ENCODE data around the gene ZNF394. TPM values are rescaled to one million over a fixed set of nuclear protein-coding genes. Genes with fewer than 3 reads are reported as not detected.

Gene ZNF394
- total and polyA plus RNA-seq, 4 donors: 5.5 to 18.3 (median 12.1) TPM

DNA sequence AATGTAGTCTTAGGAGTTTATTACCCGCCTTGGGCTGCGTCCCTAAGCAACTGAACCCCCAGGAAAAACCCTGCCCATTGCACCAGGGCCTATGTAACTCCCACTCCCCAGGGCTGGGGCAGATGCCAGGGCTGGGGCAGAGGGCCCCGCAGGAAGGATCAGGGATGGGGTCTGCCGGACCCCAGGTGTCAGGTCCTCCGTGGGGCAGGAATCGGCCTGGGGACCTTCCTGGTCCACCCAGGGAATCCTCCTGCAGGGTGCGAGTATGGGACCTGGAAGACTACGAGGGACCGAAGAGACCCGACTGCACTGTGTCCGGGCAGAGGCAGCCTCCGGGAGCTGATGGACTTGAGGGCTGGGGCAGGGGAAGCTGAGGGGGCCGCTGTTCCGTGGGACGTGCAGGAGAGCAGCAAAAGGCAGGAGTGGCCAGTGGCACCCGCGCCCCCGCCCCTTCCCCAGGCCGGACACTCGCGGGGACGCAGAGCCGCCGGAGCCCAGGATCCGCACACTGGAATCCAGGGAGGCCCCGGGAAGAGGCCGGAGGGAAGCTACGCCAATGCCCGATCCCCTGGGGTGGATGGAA, 31.7 kb downstream of the ZNF394 start:
- no peak for DNase-seq (ENCODE audit: low spot score)
- WGBS: 84% methylated on average over 29 of the region's 29 CpGs
- no peak for TF ChIP-seq FOXA1 (IDR thresholded peaks at IDR 0.05)
- TF ChIP-seq, protein P1, sequence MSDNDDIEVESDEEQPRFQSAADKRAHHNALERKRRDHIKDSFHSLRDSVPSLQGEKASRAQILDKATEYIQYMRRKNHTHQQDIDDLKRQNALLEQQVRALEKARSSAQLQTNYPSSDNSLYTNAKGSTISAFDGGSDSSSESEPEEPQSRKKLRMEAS (IDR thresholded peaks at IDR 0.05): no peak
- no peak for TF ChIP-seq RAD21 (IDR thresholded peaks at IDR 0.05)
- TF ChIP-seq NR2F2 (IDR thresholded peaks at IDR 0.05): no peak
- no peak for TF ChIP-seq JUND (IDR thresholded peaks at IDR 0.05)
- no peak for TF ChIP-seq YY1 (IDR thresholded peaks at IDR 0.05)
- TF ChIP-seq, protein P2, sequence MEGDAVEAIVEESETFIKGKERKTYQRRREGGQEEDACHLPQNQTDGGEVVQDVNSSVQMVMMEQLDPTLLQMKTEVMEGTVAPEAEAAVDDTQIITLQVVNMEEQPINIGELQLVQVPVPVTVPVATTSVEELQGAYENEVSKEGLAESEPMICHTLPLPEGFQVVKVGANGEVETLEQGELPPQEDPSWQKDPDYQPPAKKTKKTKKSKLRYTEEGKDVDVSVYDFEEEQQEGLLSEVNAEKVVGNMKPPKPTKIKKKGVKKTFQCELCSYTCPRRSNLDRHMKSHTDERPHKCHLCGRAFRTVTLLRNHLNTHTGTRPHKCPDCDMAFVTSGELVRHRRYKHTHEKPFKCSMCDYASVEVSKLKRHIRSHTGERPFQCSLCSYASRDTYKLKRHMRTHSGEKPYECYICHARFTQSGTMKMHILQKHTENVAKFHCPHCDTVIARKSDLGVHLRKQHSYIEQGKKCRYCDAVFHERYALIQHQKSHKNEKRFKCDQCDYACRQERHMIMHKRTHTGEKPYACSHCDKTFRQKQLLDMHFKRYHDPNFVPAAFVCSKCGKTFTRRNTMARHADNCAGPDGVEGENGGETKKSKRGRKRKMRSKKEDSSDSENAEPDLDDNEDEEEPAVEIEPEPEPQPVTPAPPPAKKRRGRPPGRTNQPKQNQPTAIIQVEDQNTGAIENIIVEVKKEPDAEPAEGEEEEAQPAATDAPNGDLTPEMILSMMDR (IDR thresholded peaks at IDR 0.05; ENCODE audit: low read depth, low read length, missing input control): no peak
- TF ChIP-seq HNF4A (conservative IDR thresholded peaks at IDR 0.05): no peak
- TF ChIP-seq, protein P3, sequence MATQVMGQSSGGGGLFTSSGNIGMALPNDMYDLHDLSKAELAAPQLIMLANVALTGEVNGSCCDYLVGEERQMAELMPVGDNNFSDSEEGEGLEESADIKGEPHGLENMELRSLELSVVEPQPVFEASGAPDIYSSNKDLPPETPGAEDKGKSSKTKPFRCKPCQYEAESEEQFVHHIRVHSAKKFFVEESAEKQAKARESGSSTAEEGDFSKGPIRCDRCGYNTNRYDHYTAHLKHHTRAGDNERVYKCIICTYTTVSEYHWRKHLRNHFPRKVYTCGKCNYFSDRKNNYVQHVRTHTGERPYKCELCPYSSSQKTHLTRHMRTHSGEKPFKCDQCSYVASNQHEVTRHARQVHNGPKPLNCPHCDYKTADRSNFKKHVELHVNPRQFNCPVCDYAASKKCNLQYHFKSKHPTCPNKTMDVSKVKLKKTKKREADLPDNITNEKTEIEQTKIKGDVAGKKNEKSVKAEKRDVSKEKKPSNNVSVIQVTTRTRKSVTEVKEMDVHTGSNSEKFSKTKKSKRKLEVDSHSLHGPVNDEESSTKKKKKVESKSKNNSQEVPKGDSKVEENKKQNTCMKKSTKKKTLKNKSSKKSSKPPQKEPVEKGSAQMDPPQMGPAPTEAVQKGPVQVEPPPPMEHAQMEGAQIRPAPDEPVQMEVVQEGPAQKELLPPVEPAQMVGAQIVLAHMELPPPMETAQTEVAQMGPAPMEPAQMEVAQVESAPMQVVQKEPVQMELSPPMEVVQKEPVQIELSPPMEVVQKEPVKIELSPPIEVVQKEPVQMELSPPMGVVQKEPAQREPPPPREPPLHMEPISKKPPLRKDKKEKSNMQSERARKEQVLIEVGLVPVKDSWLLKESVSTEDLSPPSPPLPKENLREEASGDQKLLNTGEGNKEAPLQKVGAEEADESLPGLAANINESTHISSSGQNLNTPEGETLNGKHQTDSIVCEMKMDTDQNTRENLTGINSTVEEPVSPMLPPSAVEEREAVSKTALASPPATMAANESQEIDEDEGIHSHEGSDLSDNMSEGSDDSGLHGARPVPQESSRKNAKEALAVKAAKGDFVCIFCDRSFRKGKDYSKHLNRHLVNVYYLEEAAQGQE (IDR thresholded peaks at IDR 0.05): no peak
- TF ChIP-seq, protein P4, sequence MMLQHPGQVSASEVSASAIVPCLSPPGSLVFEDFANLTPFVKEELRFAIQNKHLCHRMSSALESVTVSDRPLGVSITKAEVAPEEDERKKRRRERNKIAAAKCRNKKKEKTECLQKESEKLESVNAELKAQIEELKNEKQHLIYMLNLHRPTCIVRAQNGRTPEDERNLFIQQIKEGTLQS (IDR thresholded peaks at IDR 0.05): no peak
- Histone ChIP-seq H3K9ac (ENCODE audit: low read depth in 1 of 2, low read length in 2 of 2) (no peak overlapping the region), H3K4me1 (ENCODE audit: control insufficient read depth in 4 of 4, insufficient read depth in 4 of 4, low read length in 3 of 4) (peaks cover 3 to 28% (median 18%) of the 10 kb centered on the region in 4 donors), H3K9me3 (ENCODE audit: control insufficient read depth in 4 of 4, low read length in 3 of 4) (no peaks in the 10 kb centered on the region), H3K4me3 (ENCODE audit: low read depth in 1 of 3, low read length in 3 of 3) (no peak overlapping the region), H3K36me3 (ENCODE audit: control insufficient read depth in 4 of 4, insufficient read depth in 3 of 4, low read depth in 1 of 4, low read length in 3 of 4) (peaks cover 0 to 4% (median 2%) of the 10 kb centered on the region in 4 donors), H3K27me3 (ENCODE audit: control insufficient read depth in 4 of 4, insufficient read depth in 4 of 4, low read length in 3 of 4) (no peaks in the 10 kb centered on the region), H3K27ac (ENCODE audit: low read depth in 1 of 2, low read length in 2 of 2) (no peak overlapping the region)

DNA sequence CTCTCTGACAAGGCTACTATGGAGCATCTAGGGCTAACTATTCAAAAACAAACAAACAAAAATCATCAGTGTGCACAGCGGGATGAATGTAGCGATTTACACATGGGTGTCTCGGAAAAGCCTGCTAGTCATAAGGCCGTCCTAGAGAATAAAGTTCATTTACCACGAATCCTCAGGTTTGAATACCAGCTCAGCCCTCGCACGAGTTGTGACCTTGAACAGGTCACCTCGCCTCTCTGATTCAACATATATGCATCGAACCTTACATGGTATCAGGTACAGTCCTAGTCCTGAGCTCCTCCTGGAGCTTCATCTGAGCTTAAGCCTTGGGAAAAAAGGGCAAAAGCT, 34.7 kb downstream of the ZNF394 start:
- H3K4me1 ChIP-seq (ENCODE audit: control insufficient read depth in 4 of 4, insufficient read depth in 4 of 4, low read length in 3 of 4): peaks cover 3 to 29% (median 14%) of the 10 kb centered on the region in 4 donors
- DNase-seq (ENCODE audit: low spot score): no peak

DNA sequence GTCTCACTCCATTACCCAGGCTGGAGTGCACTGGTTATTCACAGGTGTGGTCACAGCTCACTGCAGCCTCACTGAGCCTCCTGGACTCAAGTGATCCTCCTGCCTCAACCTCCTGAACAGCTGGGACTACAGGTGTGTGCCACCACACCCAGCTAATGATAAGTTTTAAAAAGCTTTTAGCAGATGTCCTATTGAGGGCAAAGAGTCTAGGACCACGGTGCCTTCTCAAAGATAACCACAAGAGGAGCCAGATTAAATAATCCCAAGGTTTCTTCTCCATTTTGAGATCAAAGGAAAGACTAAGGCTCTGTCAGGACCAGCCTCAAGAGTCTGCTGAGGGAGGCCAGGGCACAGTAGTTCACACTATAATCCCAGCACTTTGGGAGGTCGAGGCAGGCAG, 38.9 kb downstream of the ZNF394 start:
- peaks cover 14 to 46% (median 25%) of the 10 kb centered on the region in 4 donors for H3K36me3 ChIP-seq (ENCODE audit: control insufficient read depth in 4 of 4, insufficient read depth in 3 of 4, low read depth in 1 of 4, low read length in 3 of 4)
- TF ChIP-seq NR2F2 (IDR thresholded peaks at IDR 0.05) (no peak), SP1 (IDR thresholded peaks at IDR 0.05) (no peak)
- TF ChIP-seq, protein P3 (IDR thresholded peaks at IDR 0.05): no peak
- no peak for DNase-seq (ENCODE audit: low spot score)
- H3K27me3 ChIP-seq (ENCODE audit: control insufficient read depth in 4 of 4, insufficient read depth in 4 of 4, low read length in 3 of 4): no peaks in the 10 kb centered on the region
- H3K4me1 ChIP-seq (ENCODE audit: control insufficient read depth in 4 of 4, insufficient read depth in 4 of 4, low read length in 3 of 4): peaks cover 3 to 22% (median 14%) of the 10 kb centered on the region in 4 donors
- no peak overlapping the region for H3K4me3 ChIP-seq (ENCODE audit: low read depth in 1 of 3, low read length in 3 of 3)
- no peak overlapping the region for H3K27ac ChIP-seq (ENCODE audit: low read depth in 1 of 2, low read length in 2 of 2)
- no peaks in the 10 kb centered on the region for H3K9me3 ChIP-seq (ENCODE audit: control insufficient read depth in 4 of 4, low read length in 3 of 4)
- 97% methylated on average over 2 of the region's 2 CpGs for WGBS
- H3K9ac ChIP-seq (ENCODE audit: low read depth in 1 of 2, low read length in 2 of 2): no peak overlapping the region

More for the DNA sequence above, 34.7 kb downstream of the ZNF394 start:
- peak overlapping the region; percentile 70 to 99 (median 84) for H3K4me3 ChIP-seq (ENCODE audit: low read depth in 1 of 3, low read length in 3 of 3)
- no peaks in the 10 kb centered on the region for H3K9me3 ChIP-seq (ENCODE audit: control insufficient read depth in 4 of 4, low read length in 3 of 4)
- TF ChIP-seq FOXA2 (IDR thresholded peaks at IDR 0.05) (no peak), HNF4A (conservative IDR thresholded peaks at IDR 0.05) (peak in 1 of 2 donors; percentile 14)
- peaks cover 0 to 7% (median 4%) of the 10 kb centered on the region in 4 donors for H3K36me3 ChIP-seq (ENCODE audit: control insufficient read depth in 4 of 4, insufficient read depth in 3 of 4, low read depth in 1 of 4, low read length in 3 of 4)
- peak overlapping the region; percentile 59 to 96 for H3K9ac ChIP-seq (ENCODE audit: low read depth in 1 of 2, low read length in 2 of 2)
- peak overlapping the region; percentile 78 to 87 for H3K27ac ChIP-seq (ENCODE audit: low read depth in 1 of 2, low read length in 2 of 2)
- WGBS: 3% methylated on average over 9 of the region's 9 CpGs
- no peaks in the 10 kb centered on the region for H3K27me3 ChIP-seq (ENCODE audit: control insufficient read depth in 4 of 4, insufficient read depth in 4 of 4, low read length in 3 of 4)
